GM18907 (cell line): Measurements from ENCODE around the gene ANKRD62.

Source experiments
- ATAC-seq: cut with Tn5 transposase; IDR thresholded peaks from one replicate; pipeline ENCODE4 v1.9.1; 2021; ENCODE audit warnings: mild to moderate bottlenecking, moderate library complexity; ENCODE audit not compliant: unreplicated experiment

Gene ANKRD62

DNA sequence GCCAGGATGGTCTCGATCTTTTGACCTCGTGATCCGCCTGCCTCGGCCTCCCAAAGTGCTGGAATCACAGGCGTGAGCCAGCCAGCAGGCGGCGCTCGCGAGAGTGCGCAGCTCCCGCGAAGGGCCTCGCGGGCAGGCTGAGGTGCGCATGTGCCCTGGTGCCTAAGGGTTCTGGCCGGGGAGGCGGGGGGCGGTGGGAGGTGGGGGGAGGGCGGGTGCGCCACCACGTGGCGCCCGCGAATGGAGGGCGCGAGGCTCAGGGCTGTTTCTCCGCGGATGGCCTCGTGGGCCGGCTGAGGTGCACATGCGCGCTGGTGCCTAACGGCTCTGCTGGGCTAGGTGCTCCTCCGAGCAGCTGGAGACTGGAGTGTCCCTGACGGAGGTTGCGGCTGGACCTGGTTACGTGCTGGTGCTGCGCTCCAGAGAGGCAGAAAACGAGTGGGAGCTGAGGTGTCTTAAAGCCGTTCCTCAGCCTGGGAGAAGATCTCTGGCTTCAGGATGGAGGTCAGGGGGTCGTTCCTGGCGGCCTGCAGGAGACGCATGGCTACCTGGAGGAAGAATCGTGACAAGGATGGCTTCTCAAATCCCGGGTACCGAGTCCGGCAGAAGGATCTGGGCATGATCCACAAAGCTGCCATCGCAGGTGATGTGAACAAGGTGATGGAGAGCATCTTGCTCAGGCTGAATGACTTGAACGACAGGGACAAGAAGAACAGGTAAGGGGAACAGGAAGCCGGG lies at the start of gene ANKRD62:
TSS of gene ANKRD62 (plus strand) at position 324 of the 738 bp plus-strand sequence. CDS start at position 499, 175 bp downstream.
- no peak for ATAC-seq

DNA sequence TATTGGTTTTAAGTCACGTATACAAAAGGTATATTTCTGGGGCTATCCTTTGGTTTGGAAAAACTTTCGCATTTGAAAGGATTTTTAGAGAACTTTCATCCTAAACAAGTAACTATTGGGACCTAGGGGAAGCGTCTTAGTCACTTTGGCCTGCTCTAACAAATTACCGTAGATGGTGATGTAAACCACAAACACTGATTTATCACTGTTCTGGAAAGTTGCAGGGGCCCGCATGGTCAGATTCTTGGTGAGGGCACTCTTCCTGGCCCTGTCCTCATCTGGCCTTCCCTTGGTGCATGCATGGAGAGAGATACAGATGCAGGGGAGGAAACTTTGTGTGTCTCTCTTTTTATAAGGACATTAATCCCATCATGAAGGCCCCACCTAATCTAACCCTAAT lies 49.1 kb upstream of the ANKRD62 start:
- ATAC-seq = no peak

DNA sequence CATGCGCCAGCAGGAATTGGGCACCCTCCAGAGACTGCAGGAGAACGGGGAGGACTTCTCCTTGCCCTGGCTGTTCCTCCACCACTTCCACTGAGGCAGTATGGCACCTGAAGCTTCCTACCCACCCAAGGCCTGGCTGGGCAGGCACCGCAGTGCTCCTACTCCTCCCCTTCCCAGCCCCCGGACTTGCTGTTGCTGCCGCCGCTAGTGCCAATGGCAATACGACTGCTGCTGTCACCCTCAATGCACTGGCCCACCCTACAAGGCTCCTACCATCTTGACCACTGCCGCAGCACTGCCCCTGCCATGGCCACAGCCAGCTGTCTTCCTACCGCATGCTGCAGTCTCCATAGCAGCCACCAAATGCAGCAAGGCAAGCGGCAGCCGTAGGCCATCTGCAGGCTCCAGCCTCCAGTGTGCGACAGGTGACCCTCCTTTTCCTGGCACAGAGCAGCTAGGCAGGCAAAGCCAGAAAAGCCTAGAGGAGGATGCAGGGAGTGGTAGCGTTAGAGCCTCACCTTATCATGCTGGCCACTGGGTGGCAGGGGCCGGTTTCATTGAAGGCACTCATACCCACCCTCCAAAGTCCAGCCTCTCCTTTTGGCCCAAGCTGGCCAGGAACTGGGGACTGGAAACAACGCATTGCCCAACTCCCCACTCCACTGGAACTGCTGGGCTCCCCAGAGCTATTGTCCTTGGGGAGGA lies 47.4 kb upstream of the ANKRD62 start:
- ATAC-seq = no peak

DNA sequence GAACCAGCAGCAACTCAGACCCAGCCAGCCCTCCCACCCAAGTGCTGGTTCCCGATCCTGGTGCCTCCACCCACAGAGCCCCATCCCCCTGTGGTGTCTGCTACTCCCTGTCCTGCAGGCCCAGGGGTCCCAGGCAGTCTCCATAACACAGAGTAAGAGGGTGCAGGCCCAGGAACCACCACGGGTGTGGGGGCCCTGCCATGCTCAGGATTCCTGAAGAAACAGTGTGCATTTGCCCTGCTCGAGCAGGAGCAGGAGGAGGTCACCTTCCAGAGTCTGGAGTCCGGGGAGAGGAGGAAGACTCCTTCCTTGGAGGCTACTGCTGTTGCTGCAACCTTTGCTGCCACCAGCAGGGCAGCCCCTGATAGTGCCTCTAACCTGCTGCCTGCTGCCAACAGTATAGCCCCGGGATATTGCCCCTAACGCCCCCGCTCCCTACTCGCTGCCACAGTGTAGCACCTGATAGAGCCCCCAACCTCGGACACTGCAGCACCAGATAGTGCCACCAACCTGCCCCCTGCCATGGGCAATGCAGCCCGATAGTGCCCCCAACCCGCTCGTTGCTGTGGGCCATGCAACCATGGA lies 46.8 kb upstream of the ANKRD62 start:
- no peak for ATAC-seq

DNA sequence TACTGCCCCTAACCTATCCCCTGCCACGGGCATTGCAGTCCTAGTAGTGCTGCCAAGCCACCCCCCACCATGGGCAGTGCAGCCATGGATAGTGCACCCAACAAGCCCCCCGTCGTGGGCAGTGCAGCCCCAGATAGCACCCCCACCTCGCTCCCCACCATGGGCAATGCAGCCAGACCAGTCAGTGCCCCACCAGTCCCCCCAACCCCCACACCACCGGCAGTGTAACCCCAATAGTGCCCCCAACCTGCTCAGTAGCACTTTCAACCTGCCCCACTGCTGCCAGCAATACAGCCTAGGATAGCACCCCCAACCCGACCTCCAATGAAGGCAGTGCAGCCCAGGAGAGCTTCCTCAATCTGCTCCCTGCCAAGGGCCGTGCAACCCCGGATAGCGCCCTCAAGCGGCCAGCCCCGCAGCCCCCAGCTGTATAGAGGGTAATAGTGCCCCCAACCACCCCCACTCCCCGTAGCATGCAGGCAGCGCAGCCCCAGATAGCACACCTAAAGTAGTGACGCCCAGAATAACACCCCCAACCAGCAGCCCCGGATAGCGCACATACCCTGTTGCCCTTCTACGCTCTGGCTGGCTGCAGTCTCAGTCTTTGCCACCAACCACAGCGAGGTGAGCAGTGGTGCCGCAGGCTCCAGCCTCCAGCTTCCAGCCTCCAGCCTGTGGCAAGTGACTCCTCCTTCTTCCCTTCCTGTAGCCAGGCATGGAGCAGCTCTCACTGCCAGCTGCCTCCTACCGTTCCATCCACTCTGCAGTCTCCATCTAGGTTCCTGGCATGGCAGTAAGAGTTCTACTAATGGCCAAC lies 45.4 kb upstream of the ANKRD62 start:
- no peak for ATAC-seq

DNA sequence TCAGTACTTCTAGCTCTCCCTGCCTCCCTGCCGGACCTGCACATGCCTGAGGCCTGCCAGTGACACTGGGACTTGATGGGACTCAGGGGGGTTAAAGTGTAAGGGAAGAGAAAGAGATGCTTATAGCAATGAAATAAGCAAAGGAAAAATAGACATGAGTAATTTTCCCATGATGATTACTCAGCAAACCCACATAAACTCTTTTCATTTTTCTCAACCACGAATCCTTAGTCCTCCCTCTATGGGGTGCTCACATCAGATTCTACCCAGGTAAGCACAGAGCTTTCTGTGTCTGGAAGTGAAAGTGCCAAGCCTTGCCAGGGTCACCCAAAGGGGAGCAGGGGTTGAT lies 44.8 kb upstream of the ANKRD62 start:
- no peak for ATAC-seq

DNA sequence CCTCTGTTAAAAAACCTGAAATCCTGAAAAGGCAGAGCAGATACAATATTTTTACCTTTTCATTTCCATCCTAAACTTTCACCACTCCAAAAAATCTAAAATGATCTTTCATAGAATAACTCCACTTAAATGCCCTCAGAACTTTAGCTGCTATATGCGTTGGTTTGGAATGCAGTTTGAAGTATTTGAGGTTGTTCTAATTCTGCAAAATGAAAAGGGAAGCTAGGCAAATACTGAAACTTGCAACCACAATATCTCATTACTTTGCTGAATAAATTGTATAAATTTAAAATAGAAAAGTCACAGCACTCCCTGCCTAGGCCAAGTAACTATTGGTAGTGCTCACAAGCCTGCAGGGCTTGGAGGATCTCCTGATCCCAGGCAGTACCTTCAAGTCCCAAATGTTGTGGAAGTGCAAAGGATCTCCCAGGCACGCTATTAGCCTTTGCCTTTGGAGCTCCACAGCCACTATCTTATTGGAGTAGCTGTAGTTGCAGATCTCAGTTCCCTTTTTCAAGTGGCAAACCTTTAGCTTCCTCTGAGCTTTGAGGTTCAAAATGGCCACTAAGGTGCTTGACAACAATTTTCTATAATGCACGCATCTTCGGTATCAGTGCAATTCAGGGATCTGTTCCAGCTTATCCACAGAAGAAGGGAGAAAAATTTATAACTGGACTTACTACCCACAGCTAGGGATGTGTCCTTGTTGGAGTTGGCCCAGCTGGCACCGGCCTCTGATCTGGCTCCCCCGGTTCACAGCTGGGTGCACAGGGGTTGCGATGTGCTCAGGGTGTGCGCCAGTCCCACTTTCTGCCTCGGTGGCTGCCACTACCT lies 43.4 kb upstream of the ANKRD62 start:
- ATAC-seq = peak; percentile 91

DNA sequence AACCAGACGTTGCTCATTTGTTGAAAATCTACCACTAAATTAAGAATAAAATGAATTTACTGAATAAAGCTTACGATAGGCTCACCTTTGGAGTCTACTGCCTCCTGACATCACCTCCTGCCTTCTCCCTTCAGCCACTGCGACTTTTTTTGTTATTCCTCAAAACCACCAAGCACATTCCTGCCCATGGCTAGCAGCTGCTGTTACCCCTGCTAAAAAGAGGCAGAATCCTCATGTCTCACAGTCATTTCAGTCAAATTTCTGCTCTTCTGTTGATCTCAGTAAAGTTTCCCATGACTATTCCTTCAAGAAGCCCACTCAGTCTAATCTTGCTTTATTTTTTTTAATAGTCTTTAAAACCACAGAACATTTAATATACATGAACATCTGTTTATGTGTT lies 40.8 kb upstream of the ANKRD62 start:
- ATAC-seq = no peak

DNA sequence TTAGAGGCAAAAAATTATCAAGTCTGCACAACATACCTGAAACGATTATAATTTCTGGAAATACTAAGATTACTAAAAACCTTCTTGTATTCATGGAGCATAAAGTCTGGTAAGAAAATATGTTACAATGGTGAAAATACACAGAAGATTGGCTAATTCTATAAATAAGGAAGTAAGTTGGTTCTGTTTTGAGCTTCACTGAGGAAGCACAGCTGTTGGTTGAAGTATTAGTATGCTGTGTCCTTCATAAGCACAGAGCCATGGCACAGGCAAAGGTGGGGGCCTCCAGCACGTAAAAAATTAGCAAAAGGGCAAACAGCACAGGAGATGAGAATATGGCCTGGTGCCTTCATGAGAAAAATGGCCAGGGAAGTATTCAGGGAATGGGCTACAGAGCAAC lies 40.4 kb upstream of the ANKRD62 start:
- peak; percentile 47 for ATAC-seq

DNA sequence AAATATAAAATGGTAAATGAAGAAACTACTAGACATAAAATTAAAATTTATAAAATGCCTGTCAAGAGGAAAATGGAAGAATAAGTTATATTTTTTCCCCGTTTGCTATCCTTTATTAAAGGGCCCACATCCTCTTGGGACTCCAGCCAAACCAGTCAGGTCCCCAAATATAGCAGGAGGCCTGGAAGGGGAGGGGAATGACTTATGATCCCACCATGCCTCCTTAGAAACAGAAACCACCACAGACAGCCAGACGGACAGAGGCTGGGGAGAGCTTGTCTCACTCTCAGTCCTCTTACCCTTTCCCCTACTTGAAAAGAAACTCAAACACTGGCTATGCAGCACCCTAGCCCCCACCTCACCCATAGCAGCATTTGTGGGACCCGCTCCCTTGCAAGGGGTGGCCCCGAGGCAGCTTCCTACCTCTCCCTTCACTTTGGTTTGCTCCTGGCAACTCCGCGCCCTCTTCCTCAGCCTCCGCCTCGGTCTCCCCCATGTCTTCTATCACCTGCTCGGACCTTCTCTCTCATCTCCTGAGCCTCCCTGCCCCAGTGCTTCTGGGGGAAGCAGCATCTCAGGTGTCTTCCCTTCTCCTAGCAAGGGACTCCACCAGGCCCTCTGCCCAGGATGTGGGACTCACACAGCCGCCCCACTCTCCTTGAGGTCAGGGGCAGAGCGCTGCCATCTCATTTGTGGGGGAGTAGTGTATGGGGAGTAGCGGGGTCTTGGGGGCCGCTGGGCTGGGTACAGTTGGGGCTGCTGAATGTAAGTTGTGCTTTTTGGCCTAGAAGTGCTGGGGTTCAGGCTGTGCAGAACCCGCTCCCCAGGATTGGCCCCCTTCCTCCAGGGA lies 37.4 kb upstream of the ANKRD62 start:
- ATAC-seq = no peak

DNA sequence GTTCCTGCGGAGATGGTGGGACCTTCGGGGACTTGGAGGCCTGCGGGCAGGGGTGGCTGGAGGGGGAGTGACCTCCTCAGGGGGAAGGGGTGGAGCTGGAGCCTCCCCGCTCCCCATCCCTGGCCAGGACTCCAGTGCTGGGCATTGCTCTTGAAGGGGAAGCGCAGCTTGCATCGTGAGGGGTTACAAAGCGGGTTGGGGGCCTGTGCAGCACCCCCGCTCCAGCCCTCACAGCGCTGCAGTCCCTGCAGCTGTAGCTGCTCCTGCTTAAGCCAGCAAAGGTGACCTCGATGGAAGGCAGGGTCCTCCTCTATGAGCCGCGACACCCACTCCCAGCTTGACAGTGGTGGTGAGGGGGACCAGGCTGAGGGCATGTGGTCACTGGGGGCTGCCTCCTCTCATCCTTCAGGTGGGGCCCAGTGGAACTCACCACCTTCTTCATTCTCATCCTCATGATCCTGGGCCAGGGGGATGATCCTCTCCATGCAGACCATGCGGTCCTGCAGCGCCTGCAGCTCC lies 36.7 kb upstream of the ANKRD62 start:
- no peak for ATAC-seq

DNA sequence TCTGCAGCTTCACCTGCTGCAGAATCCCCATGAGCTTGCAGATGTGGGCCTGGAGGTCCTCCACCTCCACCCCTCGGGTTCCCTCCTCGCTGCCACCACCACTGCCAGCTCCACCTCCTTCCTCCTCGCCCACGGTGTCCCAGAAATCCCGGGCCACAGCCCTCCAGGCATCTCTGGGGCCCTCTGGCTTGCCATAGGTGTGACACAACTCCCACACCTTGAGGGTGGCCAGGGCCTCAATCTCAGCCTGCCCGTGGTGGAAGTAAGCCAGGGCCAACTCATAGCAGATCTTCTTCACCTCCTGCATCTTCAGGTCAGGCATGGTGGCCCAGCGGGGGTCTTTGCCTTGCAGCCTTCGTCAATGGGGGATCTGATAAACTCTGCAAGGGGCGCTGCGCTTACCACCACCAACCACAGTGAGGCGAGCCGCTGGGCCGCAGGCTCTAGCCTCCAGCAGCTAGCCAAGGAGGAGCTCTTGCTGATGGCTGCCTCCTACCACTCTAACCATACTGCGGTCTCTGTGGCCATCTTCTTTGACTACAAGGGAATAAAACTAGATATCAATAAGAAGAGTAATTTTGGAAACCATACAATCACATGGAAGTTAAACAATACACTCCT lies 36.1 kb upstream of the ANKRD62 start:
- no peak for ATAC-seq

DNA sequence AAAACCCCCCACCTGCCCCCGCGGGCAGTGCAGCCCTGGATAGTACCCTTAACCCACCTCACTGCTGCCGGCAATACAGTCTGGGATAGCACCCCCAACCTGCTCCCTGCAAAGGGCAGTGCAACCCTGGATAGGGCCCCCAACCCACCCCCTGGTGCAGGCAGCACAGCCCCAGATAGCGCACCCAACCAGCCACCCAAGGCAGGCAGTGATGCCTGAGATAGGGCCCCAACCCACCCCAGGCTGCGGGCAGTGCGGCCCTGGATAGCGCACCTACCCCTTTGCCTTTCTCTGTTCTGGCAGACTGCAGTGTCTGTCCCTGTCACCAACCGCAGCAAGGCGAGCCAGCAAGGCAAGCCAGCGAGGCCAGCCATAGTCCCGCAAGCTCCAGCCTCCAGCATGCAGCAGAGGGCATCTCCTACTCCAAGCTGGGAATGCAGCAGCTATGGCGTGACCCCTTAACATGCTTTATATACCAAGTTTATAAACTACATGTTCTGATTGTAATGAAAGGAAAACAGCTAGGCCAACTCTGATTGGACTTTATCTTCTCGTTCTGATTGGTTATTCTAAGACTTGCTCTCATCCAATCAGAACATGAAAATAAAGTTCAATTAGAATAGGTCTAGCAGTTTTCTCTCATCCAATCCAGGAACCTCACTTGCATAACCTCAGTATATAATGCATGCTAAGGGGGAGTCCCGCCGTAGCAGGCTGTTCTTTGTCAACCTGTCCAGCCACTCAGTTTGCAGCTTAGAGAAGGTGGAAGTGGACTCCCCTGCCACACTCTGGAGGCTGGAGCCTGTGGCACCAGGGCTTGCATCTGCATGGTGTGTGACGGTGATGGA lies 34.1 kb upstream of the ANKRD62 start:
- no peak for ATAC-seq

DNA sequence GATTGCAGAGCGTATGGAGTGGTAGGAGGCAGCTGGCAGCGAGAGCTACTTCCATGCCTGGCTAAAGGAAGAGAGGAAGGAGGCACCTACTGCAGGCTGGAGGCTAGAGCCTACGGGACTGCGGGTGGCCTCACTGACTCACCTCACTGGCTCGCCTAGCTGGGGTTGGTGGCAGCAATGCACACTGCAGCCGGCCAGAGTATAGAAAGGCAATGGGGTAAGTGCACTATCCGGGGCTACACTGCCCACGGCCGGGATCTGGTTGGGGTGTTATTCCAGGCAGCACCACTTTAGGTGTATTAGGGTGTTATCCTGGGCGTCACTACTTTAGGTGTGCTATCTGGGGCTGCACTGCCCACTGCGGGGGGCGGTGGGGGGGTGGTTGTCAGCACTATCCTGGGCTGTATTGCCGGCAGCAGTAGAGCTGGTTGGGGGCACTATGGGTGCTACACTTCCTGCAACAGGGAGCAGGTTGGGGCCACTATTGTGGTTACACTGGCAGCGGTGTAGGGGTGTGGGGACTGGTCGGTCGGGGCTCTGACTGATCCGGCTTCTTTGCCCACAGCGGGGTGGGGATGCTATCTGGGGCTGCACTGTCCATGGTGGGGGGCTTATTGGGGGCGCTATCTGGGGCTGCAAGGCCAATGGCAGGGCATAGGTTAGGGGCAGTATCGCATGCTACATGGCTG lies 33.3 kb upstream of the ANKRD62 start:
- ATAC-seq = no peak

DNA sequence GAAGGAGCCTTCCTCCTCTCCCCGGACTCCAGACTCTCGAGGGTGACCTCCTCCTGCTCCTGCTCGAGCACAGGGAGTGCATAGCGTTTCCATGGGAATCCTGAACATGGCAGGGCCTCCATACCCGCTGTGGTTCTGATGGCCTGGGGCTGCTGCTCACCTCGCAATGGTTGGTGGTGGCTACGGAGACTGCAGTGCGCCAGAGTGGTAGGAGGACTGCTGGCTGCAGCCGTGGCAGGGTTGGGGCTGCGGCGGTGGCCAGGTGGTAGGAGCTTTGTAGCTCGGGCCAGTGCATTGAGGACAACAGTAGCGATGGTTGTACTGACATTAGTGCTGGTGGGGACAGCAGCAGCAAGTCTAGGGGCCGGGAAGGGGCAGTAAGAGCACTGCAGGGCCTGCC lies 32.0 kb upstream of the ANKRD62 start:
- no peak for ATAC-seq

DNA sequence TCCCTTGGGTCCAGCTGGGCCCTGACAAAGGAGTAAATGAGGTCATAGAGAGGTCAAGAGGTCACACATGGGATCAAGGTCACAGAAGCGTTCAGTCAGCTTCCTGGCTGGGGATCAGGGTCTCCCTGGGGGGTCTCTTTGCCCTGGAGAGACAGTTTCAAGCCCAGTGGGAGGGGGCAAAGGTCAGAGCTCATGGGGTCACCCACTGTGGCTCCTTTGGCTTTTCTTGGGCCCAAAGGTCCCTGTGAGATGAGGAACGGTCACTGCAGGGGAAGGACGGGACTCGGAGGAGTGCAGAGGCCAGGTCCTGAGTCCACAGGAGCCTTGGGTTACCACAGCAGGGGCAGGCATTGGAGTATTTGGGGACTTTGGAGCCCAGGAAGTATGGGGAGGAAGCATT lies 30.7 kb upstream of the ANKRD62 start:
- ATAC-seq = no peak

DNA sequence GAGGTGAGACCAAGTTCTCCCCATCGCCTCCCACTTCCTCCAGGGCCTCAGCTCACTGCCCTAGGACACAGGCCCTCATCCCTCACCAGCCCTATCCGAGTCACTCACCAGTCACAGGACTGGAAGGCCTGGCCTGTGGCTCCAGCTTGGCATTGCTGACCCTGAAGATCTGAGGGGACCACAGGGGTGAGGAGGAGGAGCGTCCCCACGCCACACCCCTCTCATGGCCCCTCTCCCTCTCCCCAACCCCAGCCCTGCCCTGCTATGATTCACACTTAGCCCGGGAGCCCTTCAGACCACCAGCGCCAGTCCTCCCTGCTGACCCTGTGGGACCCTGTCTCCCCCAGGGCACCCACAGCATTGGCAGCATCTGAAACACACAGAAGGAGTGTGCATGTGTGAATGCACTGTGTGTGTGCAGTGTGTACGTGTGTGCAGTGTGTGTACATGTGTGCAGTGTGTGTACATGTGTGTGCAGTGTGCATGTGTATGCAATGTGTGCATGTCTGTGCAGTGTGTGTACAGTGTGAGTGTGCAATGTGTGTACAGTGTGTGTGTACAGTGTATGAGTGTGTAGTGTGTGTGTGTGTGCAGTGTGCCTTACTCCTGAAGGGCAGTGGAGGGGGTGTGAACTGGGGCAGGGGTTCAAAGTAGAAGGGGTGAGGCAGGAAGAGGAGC lies 29.4 kb upstream of the ANKRD62 start:
- ATAC-seq = no peak
